ENCODE measurements around the gene NMNAT3.

DNA sequence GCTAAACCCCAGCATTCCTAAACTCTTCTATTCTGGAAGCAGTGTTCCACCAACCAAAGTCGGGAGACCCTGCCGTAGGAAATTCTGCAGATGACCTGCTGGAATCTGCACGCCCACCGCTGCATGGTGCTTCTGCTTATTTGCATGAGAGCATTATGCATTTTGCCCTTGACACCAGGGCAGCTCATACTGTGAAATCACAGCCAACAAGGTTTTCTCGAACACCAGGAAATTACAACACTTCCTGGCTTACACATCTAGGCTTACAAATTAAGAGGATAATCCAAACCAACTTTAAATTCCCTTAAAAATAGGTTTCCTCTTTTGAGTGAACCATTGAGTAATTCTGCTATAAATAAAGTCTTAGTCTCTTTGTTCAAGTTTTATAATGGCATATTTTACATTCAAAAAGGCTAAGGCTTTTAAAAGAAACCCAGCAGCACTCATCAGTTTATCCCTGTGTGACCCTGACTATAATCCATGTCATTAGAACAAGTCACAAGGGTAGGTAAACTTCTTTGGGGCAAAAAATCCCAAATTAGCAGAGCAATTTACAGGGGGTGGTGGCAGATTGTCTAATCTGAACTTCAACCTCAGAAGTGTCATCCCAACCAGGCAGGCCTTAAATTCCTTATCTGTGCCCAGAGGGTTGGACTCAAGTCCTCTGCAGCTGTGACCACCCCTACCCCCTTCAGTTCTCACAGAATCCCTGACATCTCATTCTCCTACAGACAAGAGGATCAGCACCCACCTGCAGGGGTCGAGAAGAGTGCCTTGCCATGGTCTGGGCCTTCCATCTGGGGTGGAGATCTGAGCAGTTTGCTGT, 104.7 kb downstream of the NMNAT3 start:
- TF ChIP-seq, protein P1, sequence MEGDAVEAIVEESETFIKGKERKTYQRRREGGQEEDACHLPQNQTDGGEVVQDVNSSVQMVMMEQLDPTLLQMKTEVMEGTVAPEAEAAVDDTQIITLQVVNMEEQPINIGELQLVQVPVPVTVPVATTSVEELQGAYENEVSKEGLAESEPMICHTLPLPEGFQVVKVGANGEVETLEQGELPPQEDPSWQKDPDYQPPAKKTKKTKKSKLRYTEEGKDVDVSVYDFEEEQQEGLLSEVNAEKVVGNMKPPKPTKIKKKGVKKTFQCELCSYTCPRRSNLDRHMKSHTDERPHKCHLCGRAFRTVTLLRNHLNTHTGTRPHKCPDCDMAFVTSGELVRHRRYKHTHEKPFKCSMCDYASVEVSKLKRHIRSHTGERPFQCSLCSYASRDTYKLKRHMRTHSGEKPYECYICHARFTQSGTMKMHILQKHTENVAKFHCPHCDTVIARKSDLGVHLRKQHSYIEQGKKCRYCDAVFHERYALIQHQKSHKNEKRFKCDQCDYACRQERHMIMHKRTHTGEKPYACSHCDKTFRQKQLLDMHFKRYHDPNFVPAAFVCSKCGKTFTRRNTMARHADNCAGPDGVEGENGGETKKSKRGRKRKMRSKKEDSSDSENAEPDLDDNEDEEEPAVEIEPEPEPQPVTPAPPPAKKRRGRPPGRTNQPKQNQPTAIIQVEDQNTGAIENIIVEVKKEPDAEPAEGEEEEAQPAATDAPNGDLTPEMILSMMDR (IDR thresholded peaks at IDR 0.05; ENCODE audit: low read length) = no peak
- no peak for TF ChIP-seq EZH2 (IDR thresholded peaks at IDR 0.05; ENCODE audit: borderline replicate concordance, low read length)

All from OCI-LY1 (cell line).